Stimulated activated CD4-positive, alpha-beta T cell treated with anti-CD3 and anti-CD28 coated beads, Interleukin-2, amount 100 ng/mL, for 4 hours (primary cell): ENCODE measurements around the gene WNT10A.
A peak's percentile ranks its signal among the peaks of the same experiment; 100 is the strongest.

Source experiments
- DNase-seq: peaks from one replicate; pipeline ENCODE4 v3.0.0-alpha.2; 2020; ENCODE audit warnings: low read depth

Gene WNT10A

DNA sequence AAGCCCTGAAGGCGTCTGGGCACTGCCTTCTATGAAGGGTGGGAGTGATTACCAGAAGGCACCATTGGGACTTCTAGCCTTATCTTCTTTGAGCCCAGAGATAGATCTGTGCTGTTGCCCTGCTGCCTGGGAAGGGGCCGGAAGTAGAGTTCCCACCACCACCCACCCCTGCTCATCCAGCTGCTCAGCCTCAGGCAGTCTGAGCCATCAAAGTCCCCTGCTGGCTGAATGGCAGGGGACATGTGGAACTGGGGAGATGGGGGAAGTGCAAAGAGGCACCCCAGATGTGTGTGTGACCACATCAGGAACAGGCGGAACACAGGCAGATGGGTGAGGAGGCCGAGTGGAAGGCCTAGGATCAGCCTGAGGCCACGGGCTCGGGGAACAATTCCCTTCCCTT, 3.3 kb upstream of the WNT10A start:
- DNase-seq: no peak

- no peak for DNase-seq
These were observed 2.8 kb upstream of the WNT10A start for GRCh38 chr2:218877891-218878290.

DNA sequence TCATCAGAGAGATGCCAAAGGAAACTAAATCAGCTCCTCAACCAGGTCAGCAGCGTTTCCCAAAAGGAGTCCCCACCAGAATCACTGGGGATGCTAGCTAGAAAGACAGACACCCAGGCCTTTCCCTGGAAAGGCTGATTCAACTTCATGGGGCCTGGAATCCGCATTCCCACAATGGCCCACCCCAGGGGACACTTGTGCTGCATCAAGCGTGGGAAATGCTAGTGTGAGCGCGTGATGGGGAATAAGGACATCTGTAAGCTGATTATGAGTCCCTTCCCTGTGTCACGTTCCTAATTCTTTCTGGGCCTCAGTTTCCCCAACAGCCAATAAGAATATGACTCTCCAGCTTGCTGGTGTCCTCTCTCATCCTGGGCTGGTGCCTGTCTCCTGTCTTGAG, 2.2 kb upstream of the WNT10A start:
- DNase-seq: no peak

DNA sequence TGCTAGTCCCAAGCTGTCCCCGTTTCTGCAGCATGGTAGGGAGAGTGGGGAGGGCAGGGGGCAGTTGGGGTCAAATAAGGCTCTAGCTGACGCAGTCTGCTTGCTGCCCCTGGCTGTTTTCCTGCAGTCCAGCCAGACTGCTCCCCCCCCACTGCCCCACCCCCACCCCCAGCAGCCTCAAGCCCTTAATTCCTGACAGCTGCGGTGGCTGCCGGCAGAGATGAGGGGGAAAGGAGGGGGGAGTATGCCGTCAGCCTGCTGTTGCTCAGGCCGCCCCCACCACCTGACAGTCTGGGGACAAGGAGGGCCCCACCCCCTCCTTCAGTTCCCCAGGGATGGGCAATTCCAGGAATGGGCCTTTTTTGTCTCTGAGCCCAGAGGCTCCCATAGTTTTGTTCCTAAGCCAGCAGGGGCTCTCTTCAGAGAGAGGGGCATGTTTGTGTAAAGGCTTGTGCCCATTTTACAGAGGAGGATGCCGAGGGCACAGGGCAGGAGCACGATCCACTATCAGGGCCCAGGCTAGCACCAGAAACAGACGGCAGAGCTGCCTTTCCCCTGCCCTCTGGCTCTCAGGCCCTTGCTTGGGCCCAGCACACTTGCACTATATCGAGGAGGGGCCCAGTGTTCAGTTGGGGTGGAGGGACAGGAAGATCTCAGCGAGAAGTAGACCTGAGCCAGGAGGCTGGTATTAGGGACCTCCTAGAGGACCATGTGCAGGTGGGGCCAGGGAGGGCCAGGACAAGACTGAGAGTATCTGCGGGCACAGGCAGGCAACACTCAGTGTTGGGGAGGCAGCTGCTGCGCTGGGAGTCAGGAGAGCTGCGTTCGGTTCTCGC, 1.5 kb upstream of the WNT10A start:
- DNase-seq: no peak

DNA sequence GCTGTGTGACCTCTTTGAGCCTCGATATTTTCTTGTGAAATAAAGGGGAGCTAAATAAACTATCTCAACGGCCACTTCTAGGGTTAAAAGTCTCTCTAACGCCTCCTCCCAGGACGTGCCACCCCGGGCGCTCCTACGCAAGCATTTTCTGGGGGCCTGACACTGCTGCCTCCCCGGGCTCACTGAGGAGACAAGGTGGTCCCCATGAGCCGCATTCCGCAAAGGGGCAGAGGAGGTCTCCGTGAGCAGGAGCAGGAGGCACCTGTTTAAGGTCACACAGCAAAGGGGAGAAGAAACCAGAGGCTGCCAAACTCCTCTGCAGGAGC, 913 bp upstream of the WNT10A start:
- DNase-seq: no peak

- no peak for DNase-seq
These were observed 375 bp downstream of the WNT10A start for GRCh38 chr2:218880859-218881594.

GRCh38 chr2:218881744-218882460, 1.2 kb downstream of the WNT10A start:
- DNase-seq: no peak

- DNase-seq: no peak
These were observed 1.8 kb downstream of the WNT10A start for GRCh38 chr2:218882461-218882816.

DNA sequence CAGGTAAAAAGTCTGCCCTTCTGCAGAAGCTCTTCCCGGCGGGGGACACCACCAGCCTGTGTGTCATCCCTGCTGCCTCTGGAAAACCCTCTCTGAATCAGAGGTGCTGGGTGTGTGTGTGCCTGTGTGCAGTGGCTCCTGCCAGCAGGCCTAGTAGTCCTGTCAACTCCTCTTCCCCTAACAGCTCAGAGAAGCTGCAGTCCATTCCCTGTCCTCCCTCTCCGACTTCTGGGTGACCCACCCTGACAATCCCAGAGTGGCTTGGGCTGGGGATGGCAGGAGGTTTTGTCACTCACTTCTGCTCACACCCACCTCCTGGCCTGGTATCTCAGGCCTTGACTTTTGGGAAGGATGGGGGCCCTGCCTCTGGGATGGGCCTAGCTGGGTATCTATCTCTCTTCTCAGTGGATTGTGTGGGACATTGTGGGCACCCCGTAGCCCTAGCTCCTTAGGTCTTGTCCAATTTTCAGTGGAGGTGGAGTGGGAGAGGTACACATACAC, 2.3 kb downstream of the WNT10A start:
- no peak for DNase-seq

- DNase-seq: peak; percentile 34
These were observed 3.1 kb downstream of the WNT10A start for GRCh38 chr2:218883491-218884490.

DNA sequence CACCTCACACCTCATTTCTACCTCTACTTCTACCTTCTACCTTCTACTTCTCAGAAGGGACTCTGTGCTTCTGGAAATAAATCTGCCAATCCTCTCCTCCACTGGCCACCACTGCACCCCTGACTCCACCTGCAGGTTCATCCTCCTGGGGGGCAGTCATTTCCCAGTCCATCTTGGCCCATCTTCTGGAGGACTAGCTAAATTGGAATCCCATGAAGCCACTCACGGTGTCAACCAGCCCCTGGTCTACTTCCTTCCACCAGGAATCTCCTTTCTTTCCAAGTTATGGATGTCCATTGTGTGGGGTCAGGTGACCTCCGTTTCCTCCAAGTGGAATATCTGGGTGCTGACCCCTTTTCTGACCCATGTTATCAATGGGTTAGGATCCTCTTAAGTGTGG, 3.9 kb downstream of the WNT10A start:
- DNase-seq: no peak

GRCh38 chr2:218885981-218886947, 5.6 kb downstream of the WNT10A start:
- no peak for DNase-seq

GRCh38 chr2:218887079-218887478, 6.4 kb downstream of the WNT10A start:
- no peak for DNase-seq

DNA sequence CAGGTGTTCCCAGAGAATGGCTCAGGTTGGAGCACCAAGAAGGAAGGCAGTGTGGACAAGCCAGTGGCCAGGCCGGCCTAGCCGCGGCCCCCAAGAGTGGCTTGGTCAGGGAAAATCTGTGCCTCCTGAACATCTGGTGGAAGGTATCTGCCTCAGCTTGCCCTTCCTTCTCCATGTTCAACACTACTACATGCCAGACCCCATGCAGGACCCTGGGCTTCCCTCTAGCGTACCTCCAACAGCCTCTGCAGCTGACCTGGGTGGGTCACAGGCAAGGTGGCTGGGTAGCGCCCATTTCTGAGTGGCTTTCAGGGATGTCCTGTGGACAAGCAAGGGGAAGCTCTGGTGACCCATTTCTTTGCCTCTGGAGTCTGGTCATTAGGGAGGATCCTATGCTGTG, 7.7 kb downstream of the WNT10A start:
- no peak for DNase-seq

DNA sequence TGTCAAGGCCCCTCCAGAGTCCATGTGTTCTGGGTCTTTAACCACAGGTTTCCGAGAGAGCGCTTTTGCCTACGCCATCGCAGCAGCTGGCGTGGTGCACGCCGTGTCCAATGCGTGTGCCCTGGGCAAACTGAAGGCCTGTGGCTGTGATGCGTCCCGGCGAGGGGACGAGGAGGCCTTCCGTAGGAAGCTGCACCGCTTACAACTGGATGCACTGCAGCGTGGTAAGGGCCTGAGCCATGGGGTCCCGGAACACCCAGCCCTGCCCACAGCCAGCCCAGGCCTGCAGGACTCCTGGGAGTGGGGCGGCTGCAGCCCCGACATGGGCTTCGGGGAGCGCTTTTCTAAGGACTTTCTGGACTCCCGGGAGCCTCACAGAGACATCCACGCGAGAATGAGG, 9.3 kb downstream of the WNT10A start:
- DNase-seq: no peak

DNA sequence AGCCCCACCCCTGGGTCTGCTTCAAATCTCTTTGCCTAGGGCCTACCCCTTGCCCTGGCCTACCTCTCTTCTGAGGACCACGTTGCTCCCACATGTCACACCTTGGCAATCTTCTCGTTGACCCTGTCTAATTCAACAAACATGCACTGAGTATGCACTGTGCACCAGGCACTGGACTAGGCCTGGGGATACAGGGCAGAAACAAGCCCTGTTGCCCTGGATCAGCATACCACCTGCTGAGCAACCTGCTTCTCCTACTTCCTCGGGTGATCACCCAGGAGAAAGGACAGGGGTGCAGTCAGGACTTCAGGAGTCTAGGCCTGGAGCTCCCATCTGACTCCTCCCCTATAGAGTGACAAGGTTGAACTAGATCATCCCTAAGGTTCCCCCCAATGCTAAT, 9.7 kb downstream of the WNT10A start:
- no peak for DNase-seq

- no peak for DNase-seq
These were observed 10.9 kb downstream of the WNT10A start for GRCh38 chr2:218891275-218892135.

GRCh38 chr2:218892693-218893348, 12.2 kb downstream of the WNT10A start:
- peak; percentile 76 for DNase-seq
